ENCODE measurements around the gene REPIN1. TPM values are rescaled to one million over a fixed set of nuclear protein-coding genes. Genes with fewer than 3 reads are reported as not detected.
A peak's percentile ranks its signal among the peaks of the same experiment; 100 is the strongest.

Gene REPIN1
- total and polyA plus RNA-seq, 9 of the 15 experiments (the other 6 are each of a cell fraction or from before 2014, with no cell fraction given): 8.1 to 283 (median 94.3) TPM

DNA sequence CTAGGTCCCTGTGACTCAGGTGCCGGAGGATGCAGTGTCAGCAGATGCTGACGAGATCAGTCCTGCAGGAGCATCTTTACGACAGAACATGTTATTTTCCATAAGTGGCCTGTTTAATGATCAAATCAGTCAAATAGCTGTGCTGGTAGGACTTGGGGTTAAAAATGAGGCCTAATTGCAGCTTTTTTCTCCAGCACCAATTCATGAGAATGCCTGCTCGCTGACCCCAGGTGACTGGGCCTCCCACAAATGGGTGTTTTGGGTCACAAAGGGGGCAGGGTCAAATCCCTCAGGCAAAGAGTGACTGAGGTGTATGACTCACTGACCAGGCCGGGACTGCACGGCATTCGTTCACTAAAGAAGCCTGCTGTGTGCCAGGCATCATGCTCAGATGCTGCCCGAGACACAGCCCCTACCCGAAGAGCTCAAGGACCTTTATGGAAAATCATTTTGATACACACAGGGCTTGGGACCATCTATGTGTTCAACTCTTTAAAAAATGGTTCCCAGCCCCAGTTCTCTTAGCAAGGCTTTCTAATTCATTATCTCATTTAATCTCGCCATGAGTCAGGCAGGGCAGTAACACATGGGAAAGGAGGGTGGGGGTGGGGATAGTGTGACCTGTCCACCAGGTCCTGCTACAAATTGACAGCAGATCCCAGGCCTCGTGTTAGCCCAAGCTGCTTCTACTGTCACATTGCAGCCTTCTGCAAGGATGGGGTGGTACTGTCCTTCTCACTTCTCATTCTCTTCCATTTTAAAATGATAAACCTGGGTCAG is 31.6 kb downstream of the REPIN1 start (continued):
- TF ChIP-seq, protein P1, sequence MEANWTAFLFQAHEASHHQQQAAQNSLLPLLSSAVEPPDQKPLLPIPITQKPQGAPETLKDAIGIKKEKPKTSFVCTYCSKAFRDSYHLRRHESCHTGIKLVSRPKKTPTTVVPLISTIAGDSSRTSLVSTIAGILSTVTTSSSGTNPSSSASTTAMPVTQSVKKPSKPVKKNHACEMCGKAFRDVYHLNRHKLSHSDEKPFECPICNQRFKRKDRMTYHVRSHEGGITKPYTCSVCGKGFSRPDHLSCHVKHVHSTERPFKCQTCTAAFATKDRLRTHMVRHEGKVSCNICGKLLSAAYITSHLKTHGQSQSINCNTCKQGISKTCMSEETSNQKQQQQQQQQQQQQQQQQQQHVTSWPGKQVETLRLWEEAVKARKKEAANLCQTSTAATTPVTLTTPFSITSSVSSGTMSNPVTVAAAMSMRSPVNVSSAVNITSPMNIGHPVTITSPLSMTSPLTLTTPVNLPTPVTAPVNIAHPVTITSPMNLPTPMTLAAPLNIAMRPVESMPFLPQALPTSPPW (CRISPR knock-in tag; IDR thresholded peaks at IDR 0.05): peak; percentile 54; the same call in 1 of the 2 replicates
- peak; percentile 39; the same call in 1 of the 2 replicates for TF ChIP-seq GATAD2A (IDR thresholded peaks at IDR 0.05)
- TF ChIP-seq POLR3A (IDR thresholded peaks at IDR 0.05; ENCODE audit: borderline replicate concordance, extremely low read depth, insufficient read depth, insufficient read length): no peak
- TF ChIP-seq FOS (IDR thresholded peaks at IDR 0.05; ENCODE audit: extremely low read depth, insufficient read length): no peak
- TF ChIP-seq, protein P2, sequence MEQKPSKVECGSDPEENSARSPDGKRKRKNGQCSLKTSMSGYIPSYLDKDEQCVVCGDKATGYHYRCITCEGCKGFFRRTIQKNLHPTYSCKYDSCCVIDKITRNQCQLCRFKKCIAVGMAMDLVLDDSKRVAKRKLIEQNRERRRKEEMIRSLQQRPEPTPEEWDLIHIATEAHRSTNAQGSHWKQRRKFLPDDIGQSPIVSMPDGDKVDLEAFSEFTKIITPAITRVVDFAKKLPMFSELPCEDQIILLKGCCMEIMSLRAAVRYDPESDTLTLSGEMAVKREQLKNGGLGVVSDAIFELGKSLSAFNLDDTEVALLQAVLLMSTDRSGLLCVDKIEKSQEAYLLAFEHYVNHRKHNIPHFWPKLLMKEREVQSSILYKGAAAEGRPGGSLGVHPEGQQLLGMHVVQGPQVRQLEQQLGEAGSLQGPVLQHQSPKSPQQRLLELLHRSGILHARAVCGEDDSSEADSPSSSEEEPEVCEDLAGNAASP (IDR thresholded peaks at IDR 0.05): no peak
- TF ChIP-seq, protein P3, sequence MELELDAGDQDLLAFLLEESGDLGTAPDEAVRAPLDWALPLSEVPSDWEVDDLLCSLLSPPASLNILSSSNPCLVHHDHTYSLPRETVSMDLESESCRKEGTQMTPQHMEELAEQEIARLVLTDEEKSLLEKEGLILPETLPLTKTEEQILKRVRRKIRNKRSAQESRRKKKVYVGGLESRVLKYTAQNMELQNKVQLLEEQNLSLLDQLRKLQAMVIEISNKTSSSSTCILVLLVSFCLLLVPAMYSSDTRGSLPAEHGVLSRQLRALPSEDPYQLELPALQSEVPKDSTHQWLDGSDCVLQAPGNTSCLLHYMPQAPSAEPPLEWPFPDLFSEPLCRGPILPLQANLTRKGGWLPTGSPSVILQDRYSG (tag; conservative IDR thresholded peaks at IDR 0.05; ENCODE audit: low read depth): peak; percentile 48; the same call in 1 of the 2 replicates
- peak; percentile 93 for TF ChIP-seq JUN (IDR thresholded peaks at IDR 0.05; ENCODE audit: borderline replicate concordance, low read depth, low read length)
- TF ChIP-seq JUN (CRISPR knock-in tag; IDR thresholded peaks at IDR 0.05; ENCODE audit: borderline replicate concordance): no peak
- TF ChIP-seq, protein P4, sequence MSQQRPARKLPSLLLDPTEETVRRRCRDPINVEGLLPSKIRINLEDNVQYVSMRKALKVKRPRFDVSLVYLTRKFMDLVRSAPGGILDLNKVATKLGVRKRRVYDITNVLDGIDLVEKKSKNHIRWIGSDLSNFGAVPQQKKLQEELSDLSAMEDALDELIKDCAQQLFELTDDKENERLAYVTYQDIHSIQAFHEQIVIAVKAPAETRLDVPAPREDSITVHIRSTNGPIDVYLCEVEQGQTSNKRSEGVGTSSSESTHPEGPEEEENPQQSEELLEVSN (IDR thresholded peaks at IDR 0.05; ENCODE audit: borderline replicate concordance in 1 of 2, extremely low read depth in 1 of 2, insufficient read depth in 1 of 2, insufficient read length in 1 of 2, low read depth in 1 of 2, low read length in 1 of 2, poor library complexity in 1 of 2, severe bottlenecking in 1 of 2): peak; percentile 46 to 75
- TF ChIP-seq, protein P5, sequence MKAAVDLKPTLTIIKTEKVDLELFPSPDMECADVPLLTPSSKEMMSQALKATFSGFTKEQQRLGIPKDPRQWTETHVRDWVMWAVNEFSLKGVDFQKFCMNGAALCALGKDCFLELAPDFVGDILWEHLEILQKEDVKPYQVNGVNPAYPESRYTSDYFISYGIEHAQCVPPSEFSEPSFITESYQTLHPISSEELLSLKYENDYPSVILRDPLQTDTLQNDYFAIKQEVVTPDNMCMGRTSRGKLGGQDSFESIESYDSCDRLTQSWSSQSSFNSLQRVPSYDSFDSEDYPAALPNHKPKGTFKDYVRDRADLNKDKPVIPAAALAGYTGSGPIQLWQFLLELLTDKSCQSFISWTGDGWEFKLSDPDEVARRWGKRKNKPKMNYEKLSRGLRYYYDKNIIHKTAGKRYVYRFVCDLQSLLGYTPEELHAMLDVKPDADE (conservative IDR thresholded peaks at IDR 0.05; ENCODE audit: control insufficient read depth, low read depth, low read length): no peak
- TF ChIP-seq PHB (CRISPR knock-in tag; IDR thresholded peaks at IDR 0.05): no peak
- TF ChIP-seq RBM14 (IDR thresholded peaks at IDR 0.05; ENCODE audit: borderline replicate concordance, insufficient read depth, low read depth, low read length): no peak
- TF ChIP-seq, protein P6, sequence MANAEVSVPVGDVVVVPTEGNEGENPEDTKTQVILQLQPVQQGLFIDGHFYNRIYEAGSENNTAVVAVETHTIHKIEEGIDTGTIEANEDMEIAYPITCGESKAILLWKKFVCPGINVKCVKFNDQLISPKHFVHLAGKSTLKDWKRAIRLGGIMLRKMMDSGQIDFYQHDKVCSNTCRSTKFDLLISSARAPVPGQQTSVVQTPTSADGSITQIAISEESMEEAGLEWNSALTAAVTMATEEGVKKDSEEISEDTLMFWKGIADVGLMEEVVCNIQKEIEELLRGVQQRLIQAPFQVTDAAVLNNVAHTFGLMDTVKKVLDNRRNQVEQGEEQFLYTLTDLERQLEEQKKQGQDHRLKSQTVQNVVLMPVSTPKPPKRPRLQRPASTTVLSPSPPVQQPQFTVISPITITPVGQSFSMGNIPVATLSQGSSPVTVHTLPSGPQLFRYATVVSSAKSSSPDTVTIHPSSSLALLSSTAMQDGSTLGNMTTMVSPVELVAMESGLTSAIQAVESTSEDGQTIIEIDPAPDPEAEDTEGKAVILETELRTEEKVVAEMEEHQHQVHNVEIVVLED (CRISPR knock-in tag; IDR thresholded peaks at IDR 0.05): no peak

Data from K562 (cell line).